Left colon (tissue), 2 donors: Measurements from ENCODE around the gene BCKDHB. TPM values are rescaled to one million over a fixed set of nuclear protein-coding genes. Genes with fewer than 3 reads are reported as not detected.
A peak's percentile ranks its signal among the peaks of the same experiment; 100 is the strongest.

Source experiments
- ATAC-seq: fragments of 200-7000 bp; cut with Tn5 transposase; one replicate; pipeline ENCODE4 v1.9.1; 2020; ENCODE audit warnings: mild to moderate bottlenecking, moderate library complexity
- DNase-seq, 2 donors: peaks; one replicate each; pipeline ENCODE4 v3.0.0-alpha.2; 2020
- intact Hi-C, 2 donors: fragments of 100-400 bp; cut with DNase I in 1 of 2; cut with micrococcal nuclease in 1 of 2; formaldehyde crosslinking; loops; one replicate each; pipeline versions ENCODE4 v1.11.2 to v1.14.0; 2022; cut with DNase I, micrococcal nuclease
- total RNA-seq, 2 donors: library from RNA; stranded (reverse); fragmentation: NEBNext Ultra II Directional; extraction: Animal tissue kit (Norgen Biotek cat#: 25700); gene quantifications; one replicate each; pipeline ENCODE4 v1.2.1, GENCODE V29; 2021
- donor health status: DM: no; HTN: no; CAD: no.
- donor health status: DM: yes; HTN: yes; CAD: no.

Gene BCKDHB
- total RNA-seq, 2 donors from 2014 or later = 46.8 to 48.6 TPM

DNA sequence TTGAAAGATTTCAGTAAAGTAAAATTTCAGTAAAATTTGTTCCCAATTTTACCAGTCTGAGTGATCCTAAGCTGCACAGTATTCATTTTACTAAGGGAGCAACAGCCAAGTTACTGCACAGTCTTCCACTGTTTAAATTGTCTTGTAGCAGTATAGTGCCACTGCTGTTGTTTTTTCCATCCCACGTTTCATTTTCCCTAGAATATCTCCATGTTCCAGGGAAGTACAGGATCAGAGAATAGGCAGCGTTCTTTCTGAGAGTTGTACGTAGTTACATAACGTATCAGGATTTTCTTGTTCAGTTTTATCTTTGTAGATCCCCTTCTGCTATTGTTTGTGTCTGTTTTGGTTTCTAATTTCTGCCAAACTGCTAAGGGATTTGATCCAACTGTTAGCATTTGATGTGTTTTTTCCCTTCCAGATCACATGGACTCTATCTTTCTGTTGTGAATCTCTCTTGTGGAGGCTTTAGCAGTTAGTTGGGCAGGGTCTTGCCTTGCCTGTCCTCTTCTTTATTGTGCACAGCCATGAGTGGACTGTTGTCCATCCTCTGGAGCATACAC lies 38.4 kb downstream of the BCKDHB start:
- intact Hi-C loops = no loop called here
- no peak for ATAC-seq
- no peak for DNase-seq

- intact Hi-C loops = no loop called here
- no peak for ATAC-seq
- no peak for DNase-seq
Measured at GRCh38 chr6:80145509-80145908, 39.0 kb downstream of the BCKDHB start.

GRCh38 chr6:80145921-80146320 lies 39.5 kb downstream of the BCKDHB start:
- DNase-seq = no peak

GRCh38 chr6:80148220-80148619 lies 41.7 kb downstream of the BCKDHB start:
- ATAC-seq (no peak), DNase-seq (no peak)
- intact Hi-C loops = no loop called here

More at GRCh38 chr6:80145921-80146320, 39.5 kb downstream of the BCKDHB start:
- ATAC-seq = no peak
- intact Hi-C loops = no loop called here

GRCh38 chr6:80151635-80152034 lies 45.2 kb downstream of the BCKDHB start:
- DNase-seq (no peak), ATAC-seq (no peak)
- intact Hi-C loops = no loop called here

DNA sequence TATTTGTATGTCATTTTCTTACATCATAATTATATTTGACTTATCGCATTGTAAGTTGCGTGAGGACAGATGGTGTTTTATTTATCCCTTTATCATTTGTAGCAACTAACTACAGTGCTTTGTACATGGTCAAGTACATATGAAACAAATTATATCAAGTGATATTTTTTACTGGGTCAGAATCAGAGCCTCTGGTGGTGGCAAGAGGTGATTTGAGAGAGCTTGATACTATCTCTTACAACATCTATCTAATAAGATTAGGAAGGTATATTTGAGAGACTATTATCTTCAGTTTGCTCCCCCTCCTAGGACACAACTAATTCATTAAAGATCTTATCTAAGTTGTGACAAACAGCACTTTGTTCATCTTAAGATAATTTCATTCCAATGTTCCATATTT lies 47.7 kb downstream of the BCKDHB start:
- ATAC-seq (no peak), DNase-seq (no peak)
- intact Hi-C loops = no loop called here

DNA sequence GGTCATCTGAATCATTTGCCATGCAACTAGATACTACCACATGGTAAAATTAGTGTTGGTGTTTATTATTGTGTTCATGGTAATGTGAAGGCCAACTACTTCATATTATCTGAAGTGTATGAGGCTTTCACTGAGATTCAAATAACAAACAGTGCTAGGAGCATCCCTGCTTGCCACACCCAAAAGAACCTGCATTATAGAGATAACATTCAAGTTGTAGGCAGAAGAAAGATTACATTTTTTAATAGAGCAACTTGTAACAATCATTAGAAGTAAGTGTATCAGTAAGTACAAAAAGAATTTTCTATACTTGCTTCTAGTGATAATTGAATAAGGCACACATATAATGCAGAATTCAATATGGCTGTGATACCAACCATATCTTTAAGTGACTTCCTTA lies 49.8 kb downstream of the BCKDHB start:
- DNase-seq (no peak), ATAC-seq (no peak)
- intact Hi-C loops = no loop called here

DNA sequence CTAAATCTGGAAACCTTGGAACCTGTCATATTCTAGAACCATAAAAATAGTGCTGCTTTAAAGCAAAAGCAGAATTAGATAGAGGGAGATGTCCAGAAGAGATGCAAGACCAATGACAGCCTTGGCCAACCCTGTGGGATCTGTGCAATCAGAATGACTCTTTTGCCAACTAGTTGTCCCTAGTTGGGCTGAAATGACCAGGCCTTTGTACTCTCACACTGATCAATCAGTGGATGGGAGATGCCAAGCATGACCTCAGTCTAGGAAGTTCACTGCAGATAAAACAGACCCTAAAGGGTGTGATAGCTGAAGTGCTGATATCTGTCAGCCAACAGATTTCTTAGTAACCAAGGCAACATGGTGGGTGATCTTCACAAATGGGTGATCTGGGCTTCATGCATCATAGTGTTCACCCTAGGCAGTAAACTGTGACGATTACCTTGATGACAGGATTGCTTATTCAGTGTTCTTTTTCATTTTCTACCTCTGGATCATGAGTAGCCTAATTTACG lies 52.1 kb downstream of the BCKDHB start:
- intact Hi-C loops = no loop called here
- ATAC-seq = no peak
- DNase-seq = no peak

DNA sequence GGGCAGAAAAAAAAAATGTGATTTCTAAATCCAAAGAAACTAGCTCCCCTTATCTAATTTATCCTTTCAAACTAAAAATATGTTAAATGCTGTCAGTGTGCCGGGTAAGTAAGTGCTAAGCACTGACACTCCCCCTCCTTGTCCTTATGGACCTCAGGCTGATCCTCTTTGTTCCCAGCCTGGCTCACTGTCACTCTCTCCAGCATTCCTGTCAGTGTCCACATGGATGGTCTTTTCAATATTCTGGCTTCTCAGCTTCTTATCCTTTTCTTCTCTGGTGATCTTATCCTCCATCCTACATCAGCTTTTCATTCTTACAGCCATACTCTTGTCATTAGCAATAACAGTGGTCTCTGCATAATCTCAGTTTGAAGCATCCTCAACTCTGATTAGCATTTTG lies 55.0 kb downstream of the BCKDHB start:
- intact Hi-C loops = no loop called here
- ATAC-seq (no peak), DNase-seq (no peak)

- DNase-seq = no peak
- intact Hi-C loops = no loop called here
- ATAC-seq = peak; percentile 63
Measured at GRCh38 chr6:80163754-80164187, 57.3 kb downstream of the BCKDHB start.

GRCh38 chr6:80165143-80165542 lies 58.7 kb downstream of the BCKDHB start:
- intact Hi-C loops = no loop called here
- no peak for DNase-seq
- ATAC-seq = no peak

GRCh38 chr6:80165819-80166218 lies 59.3 kb downstream of the BCKDHB start:
- DNase-seq (no peak), ATAC-seq (no peak)
- intact Hi-C loops = no loop called here

DNA sequence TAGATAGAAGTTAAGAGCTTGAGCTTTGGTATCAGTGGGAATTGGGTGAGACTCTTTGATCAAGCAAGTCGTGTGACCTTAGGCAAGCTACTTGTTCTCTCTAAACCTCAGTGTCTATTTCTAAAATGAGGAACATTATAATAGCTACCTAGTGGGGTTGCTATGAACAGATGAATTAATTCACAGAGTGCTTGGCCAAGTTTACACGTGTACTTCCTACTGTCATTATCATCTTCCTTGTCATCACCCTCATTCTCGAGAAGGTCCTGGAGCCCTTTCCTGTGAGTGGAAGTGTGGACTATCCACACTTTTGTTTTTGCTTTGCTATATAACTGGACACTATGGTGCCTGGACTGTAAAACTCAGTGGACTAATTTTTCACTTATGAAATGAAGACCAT lies 64.0 kb downstream of the BCKDHB start:
- DNase-seq (no peak), ATAC-seq (no peak)
- intact Hi-C loops = no loop called here

DNA sequence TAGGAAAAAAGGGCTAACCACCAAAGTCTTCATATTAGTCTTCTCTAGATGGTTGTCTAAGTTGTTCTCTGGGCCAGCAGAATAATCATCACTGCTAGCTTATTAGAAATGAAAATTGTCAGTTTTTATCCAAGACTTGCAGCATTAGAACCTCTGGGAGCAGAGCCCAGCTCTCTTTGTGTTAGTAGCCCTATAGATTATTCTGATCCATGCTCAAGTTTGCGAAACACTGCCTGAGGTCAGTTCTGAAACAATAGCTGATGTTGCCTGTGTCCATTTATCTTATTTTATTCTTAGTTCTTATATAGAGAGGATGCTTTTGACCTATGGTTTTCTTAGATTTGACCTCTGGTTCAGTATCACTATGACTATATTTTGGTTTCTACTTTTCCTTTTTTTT lies 66.9 kb downstream of the BCKDHB start:
- intact Hi-C loops = no loop called here
- ATAC-seq (no peak), DNase-seq (no peak)

- ATAC-seq (no peak), DNase-seq (no peak)
- intact Hi-C loops = no loop called here
Measured at GRCh38 chr6:80174900-80175572, 68.6 kb downstream of the BCKDHB start.

- no peak for DNase-seq
- intact Hi-C loops = no loop called here
- ATAC-seq = no peak
Measured at GRCh38 chr6:80179695-80180094, 73.2 kb downstream of the BCKDHB start.

DNA sequence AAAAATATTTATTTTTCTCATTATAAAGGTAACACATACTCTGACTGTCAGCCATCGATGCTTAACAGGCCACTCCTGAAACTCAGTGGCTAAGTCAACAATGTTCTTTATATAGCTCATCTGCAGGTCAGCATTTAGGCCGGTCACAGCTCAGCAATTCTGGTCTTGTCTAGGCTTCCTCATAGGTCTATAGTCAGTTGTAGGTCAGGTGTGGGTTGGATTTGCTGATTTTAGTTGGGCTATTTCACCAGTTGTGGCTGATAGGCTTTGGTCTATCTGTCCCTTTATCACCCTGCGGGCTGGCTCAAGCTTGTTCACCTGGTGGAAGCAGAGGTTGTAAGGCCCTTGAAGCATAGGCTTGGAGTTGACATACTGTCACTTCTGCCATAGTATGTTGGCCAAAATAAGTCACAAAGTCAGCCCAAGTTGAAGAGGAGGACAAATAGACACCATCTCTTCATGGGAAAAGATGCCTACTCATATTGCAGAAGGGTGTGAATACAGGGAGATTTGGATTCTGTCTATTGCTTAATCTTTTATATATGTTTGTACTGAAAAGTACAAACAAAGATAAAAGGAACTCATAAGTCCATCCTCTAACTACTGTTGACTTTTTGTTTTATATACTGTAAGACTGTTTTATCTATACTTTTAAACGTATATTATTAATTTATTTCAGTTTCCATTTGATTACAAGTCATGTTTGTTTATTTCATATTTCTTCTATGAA lies 75.0 kb downstream of the BCKDHB start:
- intact Hi-C loops = no loop called here
- peak; percentile 70 for ATAC-seq

GRCh38 chr6:80182308-80182707 lies 75.8 kb downstream of the BCKDHB start:
- intact Hi-C loops = no loop called here
- ATAC-seq = no peak
- no peak for DNase-seq

More for the DNA sequence above, 75.0 kb downstream of the BCKDHB start:
- DNase-seq = no peak

DNA sequence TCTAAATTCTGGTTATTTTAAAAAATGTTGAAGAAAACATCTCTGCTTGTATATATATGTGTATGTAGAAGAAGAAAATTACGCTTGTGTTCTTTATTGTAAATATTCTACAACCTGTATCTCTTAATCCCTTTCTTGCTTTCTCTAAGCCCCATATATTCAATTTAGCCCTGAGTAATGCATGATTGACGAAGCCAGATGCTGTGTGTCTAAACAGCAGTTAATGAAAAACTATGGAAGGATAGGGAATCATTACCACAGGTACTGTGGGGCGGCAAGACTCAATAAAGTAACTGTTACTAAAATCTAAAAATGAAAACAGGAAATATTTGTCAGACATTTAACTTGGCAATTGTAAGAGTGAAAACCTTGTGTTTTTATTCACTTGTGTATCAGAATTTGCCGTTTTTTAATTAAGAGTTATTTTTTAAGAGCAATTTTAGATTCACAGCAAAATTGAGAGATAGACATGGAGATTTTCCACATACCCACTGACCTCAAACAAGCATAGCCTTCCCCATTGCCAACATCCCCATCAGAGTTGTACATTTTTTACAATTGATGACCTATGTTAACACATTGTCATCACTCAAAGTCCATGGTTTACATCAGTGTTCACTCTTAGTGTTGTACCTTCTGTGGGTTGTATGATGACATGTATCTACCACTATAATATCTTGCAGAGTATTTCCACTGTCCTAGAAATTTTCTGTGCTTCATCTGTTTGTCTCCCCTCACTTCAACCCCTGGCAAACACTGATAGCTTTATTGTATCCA lies 76.7 kb downstream of the BCKDHB start:
- no peak for DNase-seq
- intact Hi-C loops = no loop called here
- no peak for ATAC-seq
